Caco-2 (cell line): ENCODE results near the gene PITPNB. TPM values are rescaled to one million over a fixed set of nuclear protein-coding genes. Genes with fewer than 3 reads are reported as not detected.

Experiments
- BruUV-seq: library from RNA; stranded (reverse); fragments of 400-500 nt; replicated peaks from 2 replicates; lab custom pipeline; 2021; lab: Mats Ljungman, UMichigan
- CTCF ChIA-PET: fragments of 300-600 bp; sonication (Branson Sonifier 250); formaldehyde crosslinking; loops from one replicate; lab custom pipeline; 2022; ENCODE audit warnings: antibody characterized with exemption; lab: Charles Lee
- POLR2A ChIA-PET: fragments of 300-600 bp; sonication (Branson Sonifier 250); formaldehyde crosslinking; loops from one replicate; lab custom pipeline; 2022; ENCODE audit warnings: antibody characterized with exemption; lab: Charles Lee
- DNase-seq, 2 experiments: peaks; one replicate each; pipeline versions ENCODE4 v3.0.0 to v3.0.0-alpha.2; 2020 to 2022
- H3K27me3 ChIP-seq: replicated peaks from 2 replicates; pipeline ENCODE4 v1.6.0; 2011; ENCODE audit warnings: low read length; ENCODE audit not compliant: control insufficient read depth, insufficient read depth
- H3K36me3 ChIP-seq: 2 replicates; pipeline ENCODE4 v1.5.1; 2011; ENCODE audit warnings: low read length; ENCODE audit not compliant: control insufficient read depth, insufficient read depth
- H3K4me1 ChIP-seq: fragments of 250-450 bp; sonication (Bioruptor Pico); 2 replicates; pipeline ENCODE4 v1.5.1; 2020; ENCODE audit warnings: mild to moderate bottlenecking
- H3K4me3 ChIP-seq: 2 replicates; pipeline ENCODE4 v1.5.1; 2011; ENCODE audit warnings: low read depth, mild to moderate bottlenecking, control low read depth, low read length
- H3K9me3 ChIP-seq: fragments of 250-450 bp; sonication (Bioruptor Pico); 2 replicates; pipeline ENCODE4 v1.5.1; 2020; ENCODE audit warnings: mild to moderate bottlenecking, moderate library complexity
- H3K27ac Mint-ChIP-seq: one replicate; pipeline ENCODE4 v1.8.0; 2022; ENCODE audit warnings: mixed read lengths; ENCODE audit not compliant: unreplicated experiment
- H3K27me3 Mint-ChIP-seq: one replicate; pipeline ENCODE4 v1.8.0; 2022; ENCODE audit warnings: mixed read lengths; ENCODE audit not compliant: insufficient read depth, unreplicated experiment
- H3K36me3 Mint-ChIP-seq: one replicate; pipeline ENCODE4 v1.8.0; 2022; ENCODE audit warnings: mild to moderate bottlenecking, mixed read lengths; ENCODE audit not compliant: insufficient read depth, unreplicated experiment
- H3K4me1 Mint-ChIP-seq: one replicate; pipeline ENCODE4 v1.8.0; 2022; ENCODE audit warnings: low read depth, mixed read lengths; ENCODE audit not compliant: unreplicated experiment
- H3K4me3 Mint-ChIP-seq: one replicate; pipeline ENCODE4 v1.8.0; 2022; ENCODE audit warnings: mild to moderate bottlenecking, moderate library complexity, mixed read lengths; ENCODE audit not compliant: unreplicated experiment
- H3K9me3 Mint-ChIP-seq: one replicate; pipeline ENCODE4 v1.8.0; 2022; ENCODE audit warnings: mixed read lengths; ENCODE audit not compliant: unreplicated experiment
- CTCF ChIP-seq, 2 experiments: fragments of 200-600 bp in 1 of 2; IDR thresholded peaks; 1 replicate in 1 of 2; 2 replicates in 1 of 2; pipeline versions ENCODE4 v1.5.1 to v1.8.0; 2011 to 2022; ENCODE audit warnings: antibody characterized with exemption in 1 of 2, control low read depth in 1 of 2, inconsistent platforms in 1 of 2, low read depth in 1 of 2, low read length in 1 of 2, mild to moderate bottlenecking in 1 of 2, moderate library complexity in 1 of 2; ENCODE audit not compliant: insufficient read depth in 1 of 2, severe bottlenecking in 1 of 2, unreplicated experiment in 1 of 2
- intact Hi-C: fragments of 100-400 bp; cut with micrococcal nuclease; formaldehyde crosslinking; loops from one replicate; pipeline ENCODE4 v1.10.0; 2022; ENCODE audit not compliant: unreplicated experiment
- total RNA-seq: library from RNA; stranded (reverse); gene quantifications from 2 replicates; pipeline ENCODE4 v1.2.3, GENCODE V29; 2022

Gene PITPNB
- total RNA-seq, 1 experiment from 2014 or later = 81.7 TPM

- Histone ChIP-seq H3K36me3 (0 out of 2 replicates have a peak, but pooled peaks cover 2% of the 10 kb centered on the region), H3K27me3 (no peaks in the 10 kb centered on the region), H3K4me3 (no peak overlapping the region), H3K4me1 (peaks cover 3% of the 10 kb centered on the region; the same call in 1 of the 2 replicates), H3K9me3 (no peaks in the 10 kb centered on the region)
- Mint-ChIP-seq H3K27ac (no peak overlapping the region), H3K4me3 (no peak overlapping the region), H3K9me3 (no peaks in the 10 kb centered on the region), H3K27me3 (no peaks in the 10 kb centered on the region), H3K4me1 (no peaks in the 10 kb centered on the region), H3K36me3 (peaks cover 69% of the 10 kb centered on the region)
- ChIA-PET POLR2A (no interaction called here), CTCF (no interaction called here)
- intact Hi-C loops = no loop called here
- no peak for TF ChIP-seq CTCF (IDR thresholded peaks at IDR 0.05; ENCODE audit: insufficient read depth in 1 of 2, low read depth in 1 of 2, low read length in 1 of 2, severe bottlenecking in 1 of 2, unreplicated experiment in 1 of 2)
- no peak for DNase-seq
- BruUV-seq = no TSS peak
Observed at GRCh38 chr22:27896245-27896644, 22.8 kb downstream of the PITPNB start.

GRCh38 chr22:27895600-27895999, 23.5 kb downstream of the PITPNB start:
- Mint-ChIP-seq H3K27ac (no peak overlapping the region), H3K4me3 (no peak overlapping the region), H3K27me3 (no peaks in the 10 kb centered on the region), H3K9me3 (no peaks in the 10 kb centered on the region), H3K4me1 (no peaks in the 10 kb centered on the region), H3K36me3 (peaks cover 63% of the 10 kb centered on the region)
- intact Hi-C loops = no loop called here
- TF ChIP-seq CTCF (IDR thresholded peaks at IDR 0.05; ENCODE audit: insufficient read depth in 1 of 2, low read depth in 1 of 2, low read length in 1 of 2, severe bottlenecking in 1 of 2, unreplicated experiment in 1 of 2) = no peak
- Histone ChIP-seq H3K4me3 (no peak overlapping the region), H3K4me1 (peaks cover 3% of the 10 kb centered on the region; the same call in 1 of the 2 replicates), H3K27me3 (no peaks in the 10 kb centered on the region), H3K9me3 (no peaks in the 10 kb centered on the region), H3K36me3 (0 out of 2 replicates have a peak, but pooled peaks cover 2% of the 10 kb centered on the region)
- CTCF ChIA-PET = no interaction called here
- POLR2A ChIA-PET = no interaction called here
- BruUV-seq = no TSS peak
- no peak for DNase-seq

- Mint-ChIP-seq H3K27me3 (no peaks in the 10 kb centered on the region), H3K27ac (no peak overlapping the region), H3K36me3 (peaks cover 70% of the 10 kb centered on the region), H3K4me3 (no peak overlapping the region), H3K4me1 (peaks cover 10% of the 10 kb centered on the region), H3K9me3 (no peaks in the 10 kb centered on the region)
- TF ChIP-seq CTCF (IDR thresholded peaks at IDR 0.05; ENCODE audit: insufficient read depth in 1 of 2, low read depth in 1 of 2, low read length in 1 of 2, severe bottlenecking in 1 of 2, unreplicated experiment in 1 of 2) = no peak
- Histone ChIP-seq H3K4me3 (no peak overlapping the region), H3K9me3 (no peaks in the 10 kb centered on the region), H3K36me3 (0 out of 2 replicates have a peak, but pooled peaks cover 5% of the 10 kb centered on the region), H3K27me3 (no peaks in the 10 kb centered on the region), H3K4me1 (peaks cover 3% of the 10 kb centered on the region; the same call in 1 of the 2 replicates)
- intact Hi-C loops = no loop called here
- POLR2A ChIA-PET = no interaction called here
- BruUV-seq = no TSS peak
- no peak for DNase-seq
- CTCF ChIA-PET = no interaction called here
Observed at GRCh38 chr22:27892811-27893210, 26.2 kb downstream of the PITPNB start.
